HG03460 (cell line): Measurements from ENCODE around the gene TMEM123.

Source experiments
- ATAC-seq: cut with Tn5 transposase; IDR thresholded peaks from one replicate; pipeline ENCODE4 v1.9.1; 2021; ENCODE audit not compliant: unreplicated experiment

Gene TMEM123, protein sequence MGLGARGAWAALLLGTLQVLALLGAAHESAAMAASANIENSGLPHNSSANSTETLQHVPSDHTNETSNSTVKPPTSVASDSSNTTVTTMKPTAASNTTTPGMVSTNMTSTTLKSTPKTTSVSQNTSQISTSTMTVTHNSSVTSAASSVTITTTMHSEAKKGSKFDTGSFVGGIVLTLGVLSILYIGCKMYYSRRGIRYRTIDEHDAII

DNA sequence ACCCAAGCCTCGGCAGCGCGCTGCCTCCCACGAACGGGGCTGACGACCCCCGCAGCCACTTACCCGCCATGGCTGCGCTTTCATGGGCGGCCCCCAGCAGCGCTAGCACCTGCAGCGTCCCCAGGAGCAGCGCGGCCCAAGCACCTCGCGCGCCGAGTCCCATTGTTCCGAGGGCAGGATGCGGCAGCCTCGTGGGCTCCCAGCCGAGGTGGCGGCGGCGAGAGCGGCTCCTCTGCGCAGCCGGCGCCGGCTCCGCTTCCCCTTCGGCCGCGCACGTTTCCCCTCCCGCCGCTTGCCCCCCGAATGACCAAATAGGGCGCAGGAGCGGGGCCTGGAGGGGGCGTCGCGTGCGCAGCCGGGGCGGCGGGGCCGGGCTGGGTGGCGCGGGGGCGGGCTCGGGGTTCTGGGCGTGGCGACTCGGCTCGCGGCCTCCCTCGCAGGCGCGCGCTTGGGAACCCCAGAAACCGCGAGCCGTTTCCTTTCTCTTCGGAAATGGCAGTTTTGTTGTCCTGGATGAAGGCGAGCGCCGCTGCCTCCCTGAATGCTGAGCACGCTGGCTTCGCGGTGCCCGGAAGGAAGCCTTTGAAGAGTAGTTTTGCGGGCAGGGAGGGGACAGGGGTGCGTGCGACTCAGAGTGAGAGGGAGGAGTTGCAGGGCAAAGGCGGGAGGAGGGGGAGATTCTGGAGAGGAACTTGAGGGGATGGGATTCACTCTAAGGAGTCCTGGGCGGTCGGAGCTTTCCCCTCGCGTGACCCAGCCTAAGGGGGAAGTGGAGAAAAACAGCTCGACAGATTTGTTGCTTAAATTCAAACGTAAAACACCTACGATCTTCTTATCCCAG, at the start of gene TMEM123:
TMEM123 (minus strand) TSS at position 305 of the 841 bp plus-strand sequence; CDS start at position 163, 142 bp downstream.
- ATAC-seq = peak; percentile 58

DNA sequence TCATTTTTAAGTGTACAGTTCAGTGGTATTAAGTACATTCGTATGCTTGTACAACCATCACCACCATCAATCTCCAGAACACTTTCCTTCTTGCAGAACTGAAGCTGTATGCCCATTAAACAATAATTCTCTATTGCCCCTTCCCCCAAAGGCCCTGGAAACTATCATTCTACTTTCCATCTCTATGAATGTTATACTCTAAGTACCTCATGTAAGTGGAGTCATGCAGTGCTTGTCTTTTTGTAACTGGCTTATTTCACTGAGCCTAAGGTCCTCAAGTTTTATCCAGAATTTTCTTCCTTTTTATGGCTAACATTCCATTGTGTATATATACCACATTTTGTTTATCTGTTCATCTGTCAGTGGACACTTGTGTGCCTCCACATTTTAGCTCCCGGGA, 48.3 kb upstream of the TMEM123 start:
- ATAC-seq = no peak

DNA sequence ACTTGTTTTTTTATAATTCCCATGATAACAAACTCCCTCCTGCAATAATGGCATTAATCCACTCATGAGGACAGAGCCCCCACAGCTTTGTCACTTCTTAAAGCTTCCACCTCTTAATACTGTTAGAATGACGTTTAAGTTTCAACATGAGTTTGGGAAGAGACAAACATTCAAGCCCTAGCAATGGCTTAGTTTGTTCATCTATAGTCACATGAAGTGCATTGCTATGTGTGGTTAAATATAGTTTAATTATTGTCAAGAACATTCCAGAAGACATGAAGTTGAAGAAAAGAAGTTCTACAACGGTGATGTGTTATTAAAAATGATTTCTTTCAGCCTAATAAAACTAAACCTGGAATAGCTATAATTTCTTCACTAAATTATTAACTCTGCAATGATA, 47.4 kb upstream of the TMEM123 start:
- no peak for ATAC-seq

DNA sequence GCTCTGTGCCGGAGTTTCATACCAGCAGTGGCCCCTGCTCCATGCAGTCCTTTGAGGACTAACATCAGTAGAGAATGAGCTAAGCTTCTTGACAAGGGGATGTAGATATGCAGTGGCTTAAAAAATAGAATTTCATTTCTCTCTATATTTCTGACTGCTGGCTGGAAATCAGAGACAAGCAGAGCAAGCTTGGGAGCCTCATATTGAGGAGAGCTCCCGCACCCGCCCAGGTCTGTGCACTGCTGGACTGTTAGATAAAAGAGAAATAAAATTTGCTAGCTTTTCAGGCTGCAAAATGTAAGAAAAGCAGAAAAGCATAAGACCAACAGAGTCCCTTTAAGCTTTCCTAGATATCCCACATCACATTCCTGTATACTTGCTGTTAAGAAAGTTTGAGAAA, 46.6 kb upstream of the TMEM123 start:
- no peak for ATAC-seq

DNA sequence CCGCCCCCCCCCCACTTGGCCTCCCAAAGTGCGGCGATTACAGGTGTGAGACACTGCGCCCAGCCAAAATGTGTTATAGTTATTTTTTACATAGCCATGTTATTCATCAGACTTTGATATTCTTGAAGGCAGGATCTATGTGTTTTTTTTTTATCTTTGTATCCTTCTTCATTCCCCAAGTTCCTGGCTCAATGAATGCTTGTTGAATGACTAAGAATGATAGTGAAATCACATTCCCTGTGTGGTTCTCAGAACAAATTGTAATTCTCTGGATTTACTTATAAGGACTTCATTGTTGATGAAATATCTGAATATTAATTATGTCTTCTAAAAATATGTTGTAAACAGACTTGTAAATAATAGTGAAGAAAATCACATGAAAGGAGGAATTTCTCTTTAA, 44.5 kb upstream of the TMEM123 start:
- ATAC-seq = no peak

GRCh38 chr11:102495161-102496042, 42.8 kb upstream of the TMEM123 start:
- peak; percentile 78 for ATAC-seq

- ATAC-seq = no peak
Measured at GRCh38 chr11:102494216-102494615, 41.7 kb upstream of the TMEM123 start.

- no peak for ATAC-seq
Measured at GRCh38 chr11:102493524-102493923, 41.0 kb upstream of the TMEM123 start.

GRCh38 chr11:102491969-102492368, 39.4 kb upstream of the TMEM123 start:
- no peak for ATAC-seq

DNA sequence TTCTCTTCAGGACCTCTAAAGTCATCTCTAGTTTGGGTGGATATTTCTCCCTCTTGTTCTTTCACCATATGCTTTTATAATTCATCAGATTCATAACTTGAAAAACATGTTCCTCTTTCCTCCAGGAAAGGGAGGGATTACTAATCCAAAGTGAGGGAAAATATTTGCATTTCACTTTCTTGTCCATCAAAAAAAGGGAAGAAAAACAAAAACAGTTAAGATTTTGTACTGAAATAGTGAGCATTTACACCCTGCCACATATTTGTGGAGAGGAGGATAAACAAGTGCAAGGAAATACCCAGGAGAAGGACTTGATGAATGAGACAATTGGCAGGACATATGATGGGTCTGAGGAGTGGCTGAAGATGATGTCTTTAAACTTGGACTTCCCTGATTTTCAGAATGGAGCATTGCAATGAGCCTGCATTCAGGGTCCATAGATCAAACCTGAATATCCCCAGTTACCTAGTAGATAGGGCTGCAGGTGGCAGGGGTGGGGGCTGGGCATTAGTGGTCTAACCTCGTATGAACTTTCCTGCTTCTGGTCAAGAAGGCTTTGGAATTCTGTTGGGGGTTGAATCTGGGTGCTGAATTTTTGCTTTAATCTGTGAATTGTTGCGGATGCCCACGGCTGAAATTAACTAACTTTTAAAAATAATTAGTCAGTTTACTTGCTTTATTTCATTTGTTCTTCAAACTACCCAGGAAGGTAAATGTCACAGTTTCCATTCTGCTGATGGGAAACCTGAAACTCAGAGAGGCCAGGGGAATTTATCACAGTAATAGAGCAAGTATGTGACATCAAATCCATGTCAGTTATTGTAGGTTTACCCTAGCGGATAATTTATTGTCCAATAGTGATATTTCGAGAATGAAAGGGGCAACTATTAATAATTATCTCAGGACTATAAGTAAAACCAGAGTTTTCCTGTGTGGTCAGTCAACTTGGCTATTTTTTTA, 36.9 kb upstream of the TMEM123 start:
- ATAC-seq = no peak

GRCh38 chr11:102488208-102488607, 35.6 kb upstream of the TMEM123 start:
- no peak for ATAC-seq

GRCh38 chr11:102487214-102487613, 34.6 kb upstream of the TMEM123 start:
- no peak for ATAC-seq

- ATAC-seq = no peak
Measured at GRCh38 chr11:102486584-102486983, 34.0 kb upstream of the TMEM123 start.

DNA sequence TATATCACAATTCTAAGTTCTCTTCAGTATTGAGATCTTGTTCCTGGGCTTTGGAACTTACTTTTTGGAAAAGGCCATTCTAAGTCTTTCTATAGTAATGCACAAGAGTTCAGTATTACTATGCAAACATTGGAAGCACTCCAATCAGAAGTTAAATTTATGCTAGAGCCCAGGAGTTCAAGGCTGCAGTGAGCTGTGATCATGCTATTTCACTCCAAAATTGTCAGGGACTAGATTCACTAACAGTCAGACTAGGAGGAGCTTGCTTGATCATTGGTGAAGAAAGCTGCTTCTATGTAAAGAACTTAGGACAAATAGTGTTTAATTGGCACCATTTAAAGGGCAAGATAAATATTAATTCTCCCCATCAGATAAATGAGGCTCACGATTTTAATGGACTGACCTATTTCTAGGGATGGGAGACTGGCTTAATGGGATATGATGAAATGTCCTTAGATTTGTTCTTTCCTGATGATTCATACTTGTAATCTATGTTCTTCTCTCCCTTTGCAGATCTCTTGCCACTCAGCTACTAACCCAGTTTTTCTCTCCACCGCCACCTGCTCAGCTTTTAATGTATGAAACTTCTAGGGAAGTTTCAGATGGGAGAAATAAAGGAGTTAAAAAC, 32.6 kb upstream of the TMEM123 start:
- no peak for ATAC-seq

- ATAC-seq = no peak
Measured at GRCh38 chr11:102482433-102482832, 29.9 kb upstream of the TMEM123 start.

DNA sequence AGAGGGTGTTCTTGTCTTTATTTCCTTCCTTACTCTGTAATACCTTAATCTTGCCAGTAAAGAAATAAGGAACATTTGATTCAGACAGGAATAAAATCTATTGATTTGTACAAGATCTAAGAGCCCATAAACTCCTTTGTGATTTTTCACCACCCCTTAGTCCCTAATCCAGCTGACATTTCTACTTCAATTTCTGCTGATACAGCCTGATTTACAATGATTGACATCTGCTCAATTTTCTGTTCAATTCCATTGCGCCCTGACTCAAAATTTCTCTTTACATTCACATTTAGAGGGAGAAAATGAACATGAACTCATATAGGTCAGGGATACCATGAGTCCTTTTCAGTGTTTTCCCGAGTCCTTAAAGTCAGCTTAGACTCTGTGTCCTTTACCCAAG, 27.2 kb upstream of the TMEM123 start:
- no peak for ATAC-seq

- no peak for ATAC-seq
Measured at GRCh38 chr11:102478673-102479299, 26.2 kb upstream of the TMEM123 start.

GRCh38 chr11:102476812-102477211, 24.2 kb upstream of the TMEM123 start:
- no peak for ATAC-seq

DNA sequence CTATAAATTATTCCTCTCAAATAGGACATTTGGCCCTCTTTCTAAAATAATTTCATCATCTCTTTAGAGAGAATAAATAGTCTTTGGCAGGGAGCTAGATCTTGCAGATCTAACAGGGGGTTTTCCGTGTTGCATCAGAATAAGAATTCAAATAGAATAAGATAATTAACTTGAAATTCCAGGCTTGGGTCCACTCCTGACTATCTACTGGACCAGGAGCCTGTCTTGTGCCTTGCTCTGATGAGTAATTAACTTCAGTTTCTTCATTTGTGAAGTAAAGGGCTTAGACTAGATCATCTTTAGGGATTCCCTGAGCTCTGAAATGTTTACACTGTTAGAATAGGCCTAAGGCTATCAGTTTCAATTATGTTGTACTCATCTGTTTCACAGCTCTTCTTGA, 23.5 kb upstream of the TMEM123 start:
- no peak for ATAC-seq
